ENCODE data around the gene PTAFR. TPM values are rescaled to one million over a fixed set of nuclear protein-coding genes. Genes with fewer than 3 reads are reported as not detected.

The PTAFR gene
- total RNA-seq, 6 donors from 2014 or later: 10.5 to 42.3 (median 22.0) TPM

- Histone ChIP-seq H3K27me3 (no peaks in the 10 kb centered on the region), H3K4me3 (no peak overlapping the region), H3K27ac (peak overlapping the region; percentile 72 to 85 (median 80)), H3K4me1 (peaks cover 30 to 50% (median 32%) of the 10 kb centered on the region in 4 donors), H3K36me3 (no peaks in the 10 kb centered on the region), H3K9me3 (no peaks in the 10 kb centered on the region)
- ATAC-seq (ENCODE audit: low FRiP score in 2 of 2) (no peak), DNase-seq (no peak)
- 79 to 82% methylated on average over 3 of the region's 3 CpGs for WGBS, 2 donors
- TF ChIP-seq POLR2AphosphoS5 (IDR thresholded peaks at IDR 0.05): no peak
- no peak for TF ChIP-seq POLR2A (IDR thresholded peaks at IDR 0.05)
- no peak for TF ChIP-seq EP300 (IDR thresholded peaks at IDR 0.05)
- TF ChIP-seq CTCF (IDR thresholded peaks at IDR 0.05): no peak
Observed at GRCh38 chr1:28161751-28162150, 14.7 kb downstream of the PTAFR start.

- Histone ChIP-seq H3K4me3 (no peak overlapping the region), H3K4me1 (peaks cover 34 to 58% (median 38%) of the 10 kb centered on the region in 4 donors), H3K27ac (peak overlapping the region; percentile 72 to 85 (median 82)), H3K36me3 (no peaks in the 10 kb centered on the region), H3K9me3 (no peaks in the 10 kb centered on the region), H3K27me3 (no peaks in the 10 kb centered on the region)
- TF ChIP-seq EP300 (IDR thresholded peaks at IDR 0.05) (peak in 1 of 4 donors; percentile 65), CTCF (IDR thresholded peaks at IDR 0.05) (no peak), POLR2AphosphoS5 (IDR thresholded peaks at IDR 0.05) (peak; percentile 31 to 68), POLR2A (IDR thresholded peaks at IDR 0.05) (peak in 1 of 4 donors; percentile 29)
- 52 to 63% methylated on average over 5 of the region's 5 CpGs for WGBS, 2 donors
- peak in 1 of 2 donors; percentile 57 for DNase-seq
- peak; percentile 60 to 67 for ATAC-seq (ENCODE audit: low FRiP score in 2 of 2)
Observed at GRCh38 chr1:28160782-28161266, 15.7 kb downstream of the PTAFR start.

GRCh38 chr1:28159680-28160079, 16.8 kb downstream of the PTAFR start:
- Histone ChIP-seq H3K4me3 (no peak overlapping the region), H3K9me3 (no peaks in the 10 kb centered on the region), H3K36me3 (no peaks in the 10 kb centered on the region), H3K4me1 (peaks cover 34 to 68% (median 47%) of the 10 kb centered on the region in 4 donors), H3K27me3 (no peaks in the 10 kb centered on the region), H3K27ac (peak overlapping the region; percentile 72 to 85 (median 82))
- DNase-seq: no peak
- 83 to 84% methylated on average over 7 of the region's 7 CpGs for WGBS, 2 donors
- ATAC-seq (ENCODE audit: low FRiP score in 2 of 2): no peak
- no peak for TF ChIP-seq EP300 (IDR thresholded peaks at IDR 0.05)
- no peak for TF ChIP-seq POLR2A (IDR thresholded peaks at IDR 0.05)
- no peak for TF ChIP-seq POLR2AphosphoS5 (IDR thresholded peaks at IDR 0.05)
- no peak for TF ChIP-seq CTCF (IDR thresholded peaks at IDR 0.05)

GRCh38 chr1:28159243-28159642, 17.2 kb downstream of the PTAFR start:
- no peak for DNase-seq
- no peaks in the 10 kb centered on the region for H3K9me3 ChIP-seq
- ATAC-seq (ENCODE audit: low FRiP score in 2 of 2): no peak
- H3K27me3 ChIP-seq: no peaks in the 10 kb centered on the region
- peak overlapping the region; percentile 72 to 85 (median 82) for H3K27ac ChIP-seq
- H3K36me3 ChIP-seq: no peaks in the 10 kb centered on the region
- no peak overlapping the region for H3K4me3 ChIP-seq
- 81 to 86% methylated on average over 4 of the region's 4 CpGs for WGBS, 2 donors
- peaks cover 34 to 70% (median 51%) of the 10 kb centered on the region in 4 donors for H3K4me1 ChIP-seq
- TF ChIP-seq CTCF (IDR thresholded peaks at IDR 0.05) (no peak), POLR2A (IDR thresholded peaks at IDR 0.05) (no peak), EP300 (IDR thresholded peaks at IDR 0.05) (no peak), POLR2AphosphoS5 (IDR thresholded peaks at IDR 0.05) (no peak)

GRCh38 chr1:28157894-28158293, 18.6 kb downstream of the PTAFR start:
- TF ChIP-seq POLR2AphosphoS5 (IDR thresholded peaks at IDR 0.05): no peak
- TF ChIP-seq POLR2A (IDR thresholded peaks at IDR 0.05): no peak
- no peak for TF ChIP-seq EP300 (IDR thresholded peaks at IDR 0.05)
- TF ChIP-seq CTCF (IDR thresholded peaks at IDR 0.05): no peak
- H3K27me3 ChIP-seq: no peaks in the 10 kb centered on the region
- 92 to 93% methylated on average over 8 of the region's 8 CpGs for WGBS, 2 donors
- DNase-seq (no peak), ATAC-seq (ENCODE audit: low FRiP score in 2 of 2) (no peak)
- H3K27ac ChIP-seq: peak overlapping the region in 2 of 4 donors; percentile 16 to 85
- H3K9me3 ChIP-seq: no peaks in the 10 kb centered on the region
- no peaks in the 10 kb centered on the region for H3K36me3 ChIP-seq
- no peak overlapping the region for H3K4me3 ChIP-seq
- peaks cover 33 to 68% (median 52%) of the 10 kb centered on the region in 4 donors for H3K4me1 ChIP-seq

Data from upper lobe of left lung (tissue), 6 donors.